K562 (cell line): ENCODE measurements around the gene SLC16A5. TPM values are rescaled to one million over a fixed set of nuclear protein-coding genes. Genes with fewer than 3 reads are reported as not detected.

Experiments
- ATAC-seq: fragments of 200-7000 bp; cut with Tn5 transposase; 3 replicates; pipeline ENCODE4 v1.9.1; 2020; ENCODE audit warnings: moderate library complexity
- BruUV-seq: library from RNA; stranded (reverse); fragments of 400-500 nt; replicated peaks from 2 replicates; lab custom pipeline; 2021; lab: Mats Ljungman, UMichigan
- CTCF ChIA-PET: fragments of 300-600 bp; formaldehyde crosslinking; extraction: SDS; loops from one replicate; lab custom pipeline; 2021; ENCODE audit warnings: low intra/inter-chr PET ratio; lab: Yijun Ruan, JAX
- POLR2A ChIA-PET: fragments of 300-600, 350-650 bp; sonication (Branson Sonifier 250); formaldehyde crosslinking; extraction: SDS; loops from one replicate; lab custom pipeline; 2021; ENCODE audit warnings: antibody characterized with exemption, inconsistent platforms; lab: Yijun Ruan, JAX
- DNase-seq, 4 experiments: peaks; one replicate each; pipeline versions ENCODE4 v3.0.0 to v3.0.0-alpha.2; 2011 to 2018; ENCODE audit warnings: low spot score in 3 of 4, mixed read lengths in 3 of 4; ENCODE audit errors: extremely low read depth in 1 of 4
- FAIRE-seq: peaks from 2 replicates; lab custom pipeline; 2011; peaks lifted over from hg19 to GRCh38; lab: Jason Lieb, UNC
- H2AFZ ChIP-seq: 2 replicates; pipeline ENCODE4 v1.6.0; 2011; ENCODE audit warnings: low read depth, low read length, control low read depth, inconsistent platforms
- H3K27ac ChIP-seq: fragments of 200-600 bp; 3 replicates; pipeline ENCODE4 v1.8.0; 2011; ENCODE audit warnings: low read depth, mild to moderate bottlenecking, control low read depth, inconsistent platforms, low read length, moderate library complexity, mixed read lengths; ENCODE audit errors: extremely low read depth
- H3K27me3 ChIP-seq, 2 experiments: fragments of 300-600 bp in 1 of 2; 2 replicates in 1 of 2; 3 replicates in 1 of 2; pipeline versions ENCODE4 v1.6.0 to v1.8.0; 2011; ENCODE audit warnings: inconsistent platforms in 2 of 2, low read length in 2 of 2, mild to moderate bottlenecking in 1 of 2, mixed read lengths in 1 of 2, moderate library complexity in 1 of 2; ENCODE audit not compliant: control insufficient read depth in 2 of 2, insufficient read depth in 2 of 2
- H3K36me3 ChIP-seq: fragments of 300-600 bp; 3 replicates; pipeline ENCODE4 v1.8.0; 2011; ENCODE audit warnings: mild to moderate bottlenecking, low read length, inconsistent platforms; ENCODE audit not compliant: control insufficient read depth, insufficient read depth
- H3K4me1 ChIP-seq, 2 experiments: fragments of 200-600 bp in 1 of 2; replicated peaks in 1 of 2; 2 replicates in 1 of 2; 3 replicates in 1 of 2; pipeline versions ENCODE4 v1.5.1 to v1.8.0; 2011; ENCODE audit warnings: inconsistent platforms in 2 of 2, low read length in 2 of 2, mild to moderate bottlenecking in 1 of 2, mixed read lengths in 1 of 2, moderate library complexity in 1 of 2; ENCODE audit not compliant: control insufficient read depth in 2 of 2, insufficient read depth in 2 of 2
- H3K4me2 ChIP-seq: 2 replicates; pipeline ENCODE4 v1.6.1; 2011; ENCODE audit warnings: low read length, control low read depth, inconsistent platforms, mixed read lengths; ENCODE audit not compliant: insufficient read depth
- H3K4me3 ChIP-seq: fragments of 200-600 bp; sonication (generic), shearing (Covaris generic); 2 replicates; pipeline ENCODE4 v1.5.1; 2016; ENCODE audit warnings: control low read depth, inconsistent platforms
- H3K79me2 ChIP-seq: fragments of 200-600 bp; 3 replicates; pipeline ENCODE4 v1.8.0; 2011; ENCODE audit warnings: low read length, inconsistent platforms; ENCODE audit not compliant: control insufficient read depth, insufficient read depth
- H3K9ac ChIP-seq, 2 experiments: 2 replicates each; pipeline versions ENCODE4 v1.6.0 to v1.6.1; 2011; ENCODE audit warnings: low read depth in 2 of 2, low read length in 2 of 2, control low read depth in 1 of 2, inconsistent platforms in 1 of 2, mild to moderate bottlenecking in 1 of 2, mixed read lengths in 1 of 2; ENCODE audit not compliant: insufficient read depth in 1 of 2
- H3K9me1 ChIP-seq: one replicate; pipeline ENCODE4 v1.6.0; 2011; ENCODE audit warnings: inconsistent platforms, mild to moderate bottlenecking, low read length, moderate library complexity; ENCODE audit not compliant: control insufficient read depth, insufficient read depth
- H3K9me3 ChIP-seq: replicated peaks from 2 replicates; pipeline ENCODE4 v1.5.1; 2011; ENCODE audit warnings: low read depth, low read length, inconsistent platforms; ENCODE audit not compliant: control insufficient read depth, insufficient read depth
- H4K20me1 ChIP-seq: replicated peaks from 2 replicates; pipeline ENCODE4 v1.6.1; 2011; ENCODE audit warnings: low read length, inconsistent platforms, mixed read lengths; ENCODE audit not compliant: control insufficient read depth, insufficient read depth
- FOSL1 ChIP-seq: fragments of 200-800 bp; sonication (Bioruptor generic); conservative IDR thresholded peaks from 2 replicates; pipeline ENCODE4 v1.6.1; 2016; ENCODE audit warnings: missing genetic modification characterization, missing compliant biosample characterization
- FOXK1 ChIP-seq: sonication (generic); formaldehyde crosslinking; IDR thresholded peaks from 2 replicates; pipeline ENCODE4 v1.8.0; 2022; ENCODE audit warnings: missing genetic modification reagents, mild to moderate bottlenecking, borderline replicate concordance
- ZNF253 ChIP-seq: fragments of 250-450 bp; sonication (Bioruptor Pico); conservative IDR thresholded peaks from 2 replicates; pipeline ENCODE4 v1.6.1; 2021; ENCODE audit warnings: mild to moderate bottlenecking
- WGBS: fragments of 100-300 bp; shearing (Covaris generic); methylation state at CpG from one replicate; pipeline ENCODE4 v1.1.6; 2016; ENCODE audit warnings: low coverage, mixed read lengths; ENCODE audit not compliant: insufficient coverage; ENCODE audit errors: missing lambda C conversion rate; 5-methylcytosine and 5-hydroxymethylcytosine counted together
- in situ Hi-C: fragments of 300-500 bp; cut with MboI; formaldehyde crosslinking; loops from 4 replicates; pipeline ENCODE4 v1.15.0; 2018; ENCODE audit warnings: inconsistent platforms, mixed read lengths
- intact Hi-C: fragments of 100-400 bp; cut with micrococcal nuclease; formaldehyde crosslinking; loops from 2 replicates; pipeline ENCODE4 v1.14.2; 2022
- polyA plus RNA-seq, 8 experiments: library from polyadenylated mRNA; depleted of rRNA in 4 of 8; stranded (reverse) in 5 of 8; unstranded in 3 of 8; fragments of >200 nt; fragmentation: Nextera tagmentation in 2 of 8; fragmentation: Illumina TruSeq in 1 of 8; extraction: Ambion mirVana in 2 of 8; extraction: Trizol in 1 of 8; gene quantifications; 2 replicates each; pipeline versions ENCODE4 v1.2.1 to v1.2.3, GENCODE V29; 2011 to 2014; ENCODE audit warnings: inconsistent platforms in 1 of 8, missing spikeins in 1 of 8
- total RNA-seq, 7 experiments: library from RNA; depleted of rRNA in 6 of 7; stranded (reverse); fragments of >200 nt in 6 of 7; fragmentation: Illumina TruSeq in 2 of 7; extraction: Trizol in 2 of 7; gene quantifications; 2 replicates each; pipeline versions ENCODE4 v1.2.1 to v1.2.3, GENCODE V29; 2011 to 2021; ENCODE audit warnings: low replicate concordance in 1 of 7
- TF ChIP-seq, protein P1 (sequence below): fragments of 200-800 bp; sonication (Bioruptor generic); IDR thresholded peaks from 2 replicates; pipeline ENCODE4 v1.6.1; 2017; ENCODE audit warnings: missing genetic modification characterization, missing compliant biosample characterization
- TF ChIP-seq, protein P2 (sequence below): fragments of 450-650 bp; IDR thresholded peaks from 2 replicates; pipeline ENCODE4 v1.6.1; 2017; ENCODE audit warnings: antibody characterized with exemption, mild to moderate bottlenecking
- TF ChIP-seq, protein P3 (sequence below): IDR thresholded peaks from 2 replicates; pipeline ENCODE4 v1.6.1; 2012; ENCODE audit warnings: low read depth, low read length, improper control_type of control experiment, borderline replicate concordance

Gene SLC16A5
- total and polyA plus RNA-seq, 9 of the 15 experiments (the other 6 are each of a cell fraction or from before 2014, with no cell fraction given): 0.06 to 2.6 (median 0.91) TPM

DNA sequence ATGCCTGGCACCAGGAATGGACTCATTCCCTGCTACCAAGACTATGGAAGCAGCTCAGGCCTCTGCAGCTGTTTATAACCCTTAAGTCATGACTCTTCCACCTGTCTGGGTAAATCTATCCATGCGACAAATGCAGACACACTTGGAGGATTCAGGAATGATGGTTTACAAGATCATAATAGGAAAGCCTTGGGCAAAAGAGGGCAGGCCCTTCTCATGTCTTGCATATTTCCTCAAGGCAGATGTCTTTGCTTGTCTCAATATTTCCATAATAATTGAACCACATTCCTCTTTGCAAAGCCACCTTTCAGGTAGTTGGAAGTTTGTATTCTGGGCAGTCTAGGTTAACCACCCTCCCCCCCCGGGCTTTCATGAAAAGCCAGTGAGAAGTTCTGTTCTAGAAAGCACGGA, 67.4 kb downstream of the SLC16A5 start:
- Histone ChIP-seq H3K9ac (peak overlapping the region in 1 of 2 experiments; percentile 66; a peak in 3 of 4 replicates), H4K20me1 (peaks cover 7% of the 10 kb centered on the region; the same call in 1 of the 2 replicates), H3K9me3 (no peaks in the 10 kb centered on the region), H3K4me3 (no peak overlapping the region), H3K27me3 (no peaks in the 10 kb centered on the region), H3K4me2 (peak overlapping the region; percentile 95), H3K36me3 (peaks cover 12% of the 10 kb centered on the region), H2AFZ (peak overlapping the region; percentile 91)
- CTCF ChIA-PET: no interaction called here
- FAIRE-seq: no peak
- in situ Hi-C loops (no loop called here), intact Hi-C loops (no loop called here)
- no TSS peak for BruUV-seq
- TF ChIP-seq FOXK1: peak; percentile 63; the same call in 1 of the 2 replicates
- no peak for TF ChIP-seq ZNF253 (CRISPR knock-in tag)
- peak; percentile 33; the same call in 1 of the 2 replicates for TF ChIP-seq FOSL1 (tag)
- TF ChIP-seq, protein P1, sequence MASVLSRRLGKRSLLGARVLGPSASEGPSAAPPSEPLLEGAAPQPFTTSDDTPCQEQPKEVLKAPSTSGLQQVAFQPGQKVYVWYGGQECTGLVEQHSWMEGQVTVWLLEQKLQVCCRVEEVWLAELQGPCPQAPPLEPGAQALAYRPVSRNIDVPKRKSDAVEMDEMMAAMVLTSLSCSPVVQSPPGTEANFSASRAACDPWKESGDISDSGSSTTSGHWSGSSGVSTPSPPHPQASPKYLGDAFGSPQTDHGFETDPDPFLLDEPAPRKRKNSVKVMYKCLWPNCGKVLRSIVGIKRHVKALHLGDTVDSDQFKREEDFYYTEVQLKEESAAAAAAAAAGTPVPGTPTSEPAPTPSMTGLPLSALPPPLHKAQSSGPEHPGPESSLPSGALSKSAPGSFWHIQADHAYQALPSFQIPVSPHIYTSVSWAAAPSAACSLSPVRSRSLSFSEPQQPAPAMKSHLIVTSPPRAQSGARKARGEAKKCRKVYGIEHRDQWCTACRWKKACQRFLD (CRISPR knock-in tag): peak; percentile 3; the same call in 1 of the 2 replicates
- TF ChIP-seq, protein P2, sequence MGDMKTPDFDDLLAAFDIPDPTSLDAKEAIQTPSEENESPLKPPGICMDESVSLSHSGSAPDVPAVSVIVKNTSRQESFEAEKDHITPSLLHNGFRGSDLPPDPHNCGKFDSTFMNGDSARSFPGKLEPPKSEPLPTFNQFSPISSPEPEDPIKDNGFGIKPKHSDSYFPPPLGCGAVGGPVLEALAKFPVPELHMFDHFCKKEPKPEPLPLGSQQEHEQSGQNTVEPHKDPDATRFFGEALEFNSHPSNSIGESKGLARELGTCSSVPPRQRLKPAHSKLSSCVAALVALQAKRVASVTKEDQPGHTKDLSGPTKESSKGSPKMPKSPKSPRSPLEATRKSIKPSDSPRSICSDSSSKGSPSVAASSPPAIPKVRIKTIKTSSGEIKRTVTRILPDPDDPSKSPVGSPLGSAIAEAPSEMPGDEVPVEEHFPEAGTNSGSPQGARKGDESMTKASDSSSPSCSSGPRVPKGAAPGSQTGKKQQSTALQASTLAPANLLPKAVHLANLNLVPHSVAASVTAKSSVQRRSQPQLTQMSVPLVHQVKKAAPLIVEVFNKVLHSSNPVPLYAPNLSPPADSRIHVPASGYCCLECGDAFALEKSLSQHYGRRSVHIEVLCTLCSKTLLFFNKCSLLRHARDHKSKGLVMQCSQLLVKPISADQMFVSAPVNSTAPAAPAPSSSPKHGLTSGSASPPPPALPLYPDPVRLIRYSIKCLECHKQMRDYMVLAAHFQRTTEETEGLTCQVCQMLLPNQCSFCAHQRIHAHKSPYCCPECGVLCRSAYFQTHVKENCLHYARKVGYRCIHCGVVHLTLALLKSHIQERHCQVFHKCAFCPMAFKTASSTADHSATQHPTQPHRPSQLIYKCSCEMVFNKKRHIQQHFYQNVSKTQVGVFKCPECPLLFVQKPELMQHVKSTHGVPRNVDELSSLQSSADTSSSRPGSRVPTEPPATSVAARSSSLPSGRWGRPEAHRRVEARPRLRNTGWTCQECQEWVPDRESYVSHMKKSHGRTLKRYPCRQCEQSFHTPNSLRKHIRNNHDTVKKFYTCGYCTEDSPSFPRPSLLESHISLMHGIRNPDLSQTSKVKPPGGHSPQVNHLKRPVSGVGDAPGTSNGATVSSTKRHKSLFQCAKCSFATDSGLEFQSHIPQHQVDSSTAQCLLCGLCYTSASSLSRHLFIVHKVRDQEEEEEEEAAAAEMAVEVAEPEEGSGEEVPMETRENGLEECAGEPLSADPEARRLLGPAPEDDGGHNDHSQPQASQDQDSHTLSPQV: 0 out of 2 replicates have a peak, but pooled peaks have one; percentile 4
- TF ChIP-seq, protein P3, sequence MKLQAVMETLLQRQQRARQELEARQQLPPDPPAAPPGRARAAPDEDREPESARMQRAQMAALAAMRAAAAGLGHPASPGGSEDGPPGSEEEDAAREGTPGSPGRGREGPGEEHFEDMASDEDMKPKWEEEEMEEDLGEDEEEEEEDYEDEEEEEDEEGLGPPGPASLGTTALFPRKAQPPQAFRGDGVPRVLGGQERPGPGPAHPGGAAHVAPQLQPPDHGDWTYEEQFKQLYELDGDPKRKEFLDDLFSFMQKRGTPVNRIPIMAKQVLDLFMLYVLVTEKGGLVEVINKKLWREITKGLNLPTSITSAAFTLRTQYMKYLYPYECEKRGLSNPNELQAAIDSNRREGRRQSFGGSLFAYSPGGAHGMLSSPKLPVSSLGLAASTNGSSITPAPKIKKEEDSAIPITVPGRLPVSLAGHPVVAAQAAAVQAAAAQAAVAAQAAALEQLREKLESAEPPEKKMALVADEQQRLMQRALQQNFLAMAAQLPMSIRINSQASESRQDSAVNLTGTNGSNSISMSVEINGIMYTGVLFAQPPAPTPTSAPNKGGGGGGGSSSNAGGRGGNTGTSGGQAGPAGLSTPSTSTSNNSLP: no peak
- TF ChIP-seq, all 486 proteins: peak for 4
- ATAC-seq (no peak), DNase-seq (no peak)
- peaks cover 46% of the 10 kb centered on the region for H3K79me2 ChIP-seq
- H3K27ac ChIP-seq: peak overlapping the region; percentile 73
- H3K9me1 ChIP-seq: no peaks in the 10 kb centered on the region
- peaks cover 15 to 20% of the 10 kb centered on the region in 2 experiments for H3K4me1 ChIP-seq
- POLR2A ChIA-PET: interaction anchor here (0.6 to 4.1 kb wide), 31 partner anchors 8 to 239 kb away, joined by 3 to 55 read pairs (median 5); partner anchors contain the start of genes GGA3, MRPS7, NT5C and NUP85
- 63% methylated on average over 3 of the region's 3 CpGs for WGBS
